Tibial nerve (tissue), 4 donors: Measurements from ENCODE around the gene TAGLN3. TPM values are rescaled to one million over a fixed set of nuclear protein-coding genes. Genes with fewer than 3 reads are reported as not detected.
A peak's percentile ranks its signal among the peaks of the same experiment; 100 is the strongest.

Experiments
- DNase-seq, 2 donors: peaks; one replicate each; pipeline ENCODE4 v3.0.0-alpha.2; 2019; ENCODE audit warnings: low spot score in 2 of 2
- H3K27ac ChIP-seq, 4 donors: fragments of 200-600 bp; sonication (generic) in 3 of 4; one replicate each; pipeline ENCODE4 v1.5.1; 2017 to 2019; ENCODE audit warnings: mild to moderate bottlenecking in 1 of 4
- H3K27me3 ChIP-seq, 2 donors: fragments of 200-600 bp; sonication (generic) in 1 of 2; one replicate each; pipeline versions ENCODE4 v1.5.1 to v1.6.0; 2017 to 2019
- H3K36me3 ChIP-seq, 3 donors: fragments of 200-600 bp; sonication (generic); one replicate each; pipeline ENCODE4 v1.5.1; 2018 to 2019
- H3K4me1 ChIP-seq, 4 donors: fragments of 200-600 bp; sonication (generic) in 3 of 4; one replicate each; pipeline ENCODE4 v1.5.1; 2017 to 2019
- H3K4me3 ChIP-seq, 4 donors: fragments of 200-600 bp; sonication (generic) in 3 of 4; one replicate each; pipeline ENCODE4 v1.5.1; 2017 to 2019; ENCODE audit warnings: mild to moderate bottlenecking in 1 of 4, moderate library complexity in 1 of 4
- H3K9me3 ChIP-seq, 4 donors: fragments of 200-600 bp; sonication (generic) in 3 of 4; one replicate each; pipeline ENCODE4 v1.5.1; 2017 to 2019
- CTCF ChIP-seq, 5 experiments: fragments of 200-600 bp in 3 of 5; fragments of 450-650 bp in 2 of 5; sonication (generic) in 3 of 5; IDR thresholded peaks; one replicate each; pipeline ENCODE4 v1.5.1; 2016 to 2019; ENCODE audit warnings: antibody characterized with exemption in 5 of 5, mild to moderate bottlenecking in 3 of 5, moderate library complexity in 2 of 5
- EP300 ChIP-seq, 2 donors: sonication (generic); formaldehyde crosslinking; IDR thresholded peaks; one replicate each; pipeline ENCODE4 v1.6.1; 2017; ENCODE audit warnings: antibody characterized with exemption in 2 of 2, mild to moderate bottlenecking in 1 of 2
- POLR2A ChIP-seq, 2 donors: fragments of 450-650 bp; IDR thresholded peaks; one replicate each; pipeline ENCODE4 v1.6.1; 2017; ENCODE audit warnings: antibody characterized with exemption in 2 of 2, mild to moderate bottlenecking in 2 of 2, moderate library complexity in 2 of 2
- WGBS, 2 donors: methylation state at CpG; one replicate each; pipeline ENCODE4 v1.1.5; 2018; 5-methylcytosine and 5-hydroxymethylcytosine counted together
- total RNA-seq, 4 donors: library from RNA; depleted of rRNA; stranded (reverse); fragments of >200 nt; gene quantifications; one replicate each; pipeline ENCODE4 v1.1.0, GENCODE V29; 2016

Gene TAGLN3
- total RNA-seq, 4 donors from 2014 or later: 3.1 TPM; not detected in 3

DNA sequence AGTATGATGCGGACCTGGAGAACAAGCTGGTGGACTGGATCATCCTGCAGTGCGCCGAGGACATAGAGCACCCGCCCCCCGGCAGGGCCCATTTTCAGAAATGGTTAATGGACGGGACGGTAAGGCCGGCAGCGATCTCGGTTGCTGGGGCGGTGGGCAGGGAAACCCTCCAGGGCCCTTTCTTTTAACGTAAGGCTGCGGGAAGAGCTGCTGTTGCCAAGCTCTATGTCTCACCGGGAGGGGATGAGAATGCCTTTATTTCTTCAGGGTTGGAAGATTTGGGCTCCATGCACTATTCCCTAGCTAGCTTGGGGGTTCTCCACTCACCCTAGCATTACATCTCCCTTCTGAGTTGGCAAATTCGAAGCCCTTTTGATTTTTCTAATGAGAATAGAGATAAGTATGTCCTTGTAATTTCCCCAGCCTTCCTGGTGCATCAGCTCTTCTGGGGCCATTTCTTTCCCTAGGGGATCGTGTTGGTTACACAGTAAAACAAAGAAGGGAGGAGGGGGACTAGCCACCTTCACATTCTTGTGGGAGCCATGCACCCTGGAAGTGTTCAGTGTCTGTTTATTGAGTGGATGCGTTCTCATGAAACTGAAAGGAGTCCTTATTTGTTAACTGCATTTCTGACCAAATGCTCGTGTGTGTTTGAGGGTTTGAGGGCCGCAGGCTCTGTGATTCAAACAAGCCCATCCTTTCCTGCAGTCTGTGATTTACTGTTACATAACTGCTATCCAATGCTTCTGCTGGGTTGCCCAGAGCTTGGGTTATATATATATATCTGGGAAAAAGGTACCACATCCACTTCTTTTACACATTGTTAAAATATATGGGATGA is 982 bp downstream of the TAGLN3 start:
- Histone ChIP-seq H3K27ac (no peak overlapping the region), H3K27me3 (peaks cover 0 to 10% of the 10 kb centered on the region in 2 donors), H3K4me1 (peaks cover 0 to 18% (median 3%) of the 10 kb centered on the region in 4 donors), H3K4me3 (peak overlapping the region; percentile 10 to 44 (median 32)), H3K36me3 (no peaks in the 10 kb centered on the region), H3K9me3 (no peaks in the 10 kb centered on the region)
- no peak for DNase-seq
- 29 to 30% methylated on average over 19 of the region's 19 CpGs for WGBS, 2 donors
- TF ChIP-seq CTCF (IDR thresholded peaks at IDR 0.05) (no peak), POLR2A (IDR thresholded peaks at IDR 0.05) (no peak), EP300 (IDR thresholded peaks at IDR 0.05) (no peak)

- no peaks in the 10 kb centered on the region for H3K9me3 ChIP-seq
- WGBS, 2 donors: 96 to 97% methylated on average over 5 of the region's 5 CpGs
- TF ChIP-seq EP300 (IDR thresholded peaks at IDR 0.05): no peak
- no peak for TF ChIP-seq POLR2A (IDR thresholded peaks at IDR 0.05)
- TF ChIP-seq CTCF (IDR thresholded peaks at IDR 0.05): no peak
- no peaks in the 10 kb centered on the region for H3K36me3 ChIP-seq
- no peak overlapping the region for H3K4me3 ChIP-seq
- H3K27me3 ChIP-seq: peaks cover 0 to 10% of the 10 kb centered on the region in 2 donors
- DNase-seq: no peak
- no peak overlapping the region for H3K27ac ChIP-seq
- H3K4me1 ChIP-seq: peaks cover 0 to 18% (median 3%) of the 10 kb centered on the region in 4 donors
Measured at GRCh38 chr3:112000367-112000771, 1.6 kb downstream of the TAGLN3 start.

DNA sequence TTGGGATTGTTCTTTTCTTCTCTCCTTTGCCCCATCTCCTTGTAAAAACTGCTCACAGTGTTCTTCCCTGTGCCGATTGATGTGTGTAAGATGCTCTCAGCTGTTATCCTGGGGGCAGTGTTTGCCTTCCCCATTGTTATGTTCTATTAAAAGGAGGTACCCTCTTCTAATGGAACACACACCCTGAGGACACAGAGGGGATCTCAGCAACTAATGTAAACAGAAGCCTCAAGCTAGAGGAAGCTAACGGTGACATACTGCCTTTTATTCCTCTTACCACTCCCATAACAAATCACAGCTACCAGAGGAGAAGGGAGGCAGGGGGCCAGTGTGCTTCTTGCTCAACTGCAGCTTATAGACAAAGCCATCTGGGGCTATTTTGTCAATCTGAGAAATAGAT is 2.2 kb downstream of the TAGLN3 start:
- TF ChIP-seq POLR2A (IDR thresholded peaks at IDR 0.05) (no peak), EP300 (IDR thresholded peaks at IDR 0.05) (no peak), CTCF (IDR thresholded peaks at IDR 0.05) (no peak)
- Histone ChIP-seq H3K9me3 (no peaks in the 10 kb centered on the region), H3K36me3 (no peaks in the 10 kb centered on the region), H3K4me1 (peaks cover 0 to 18% (median 3%) of the 10 kb centered on the region in 4 donors), H3K4me3 (no peak overlapping the region), H3K27me3 (peaks cover 0 to 10% of the 10 kb centered on the region in 2 donors), H3K27ac (no peak overlapping the region)
- no peak for DNase-seq
- 80 to 84% methylated on average over 2 of the region's 2 CpGs for WGBS, 2 donors

DNA sequence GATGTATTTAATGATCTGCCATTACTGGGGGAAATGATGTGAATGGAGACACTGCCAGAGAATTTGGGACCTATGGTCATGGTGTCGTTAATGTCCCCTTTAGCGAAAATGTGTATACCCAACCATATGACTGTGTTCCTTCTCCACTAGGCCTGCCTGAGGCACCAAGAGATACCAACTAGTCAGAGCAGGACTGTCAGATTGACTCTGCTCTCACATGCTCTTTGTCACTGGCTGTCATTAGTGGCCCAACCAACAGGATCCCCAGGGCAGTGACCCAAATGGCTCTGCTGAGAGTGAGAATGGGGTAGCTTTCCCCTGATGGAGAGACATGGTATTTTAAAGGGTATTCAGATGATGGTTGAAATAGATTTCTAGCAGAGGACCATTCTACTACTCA is 2.8 kb downstream of the TAGLN3 start:
- Histone ChIP-seq H3K27me3 (peaks cover 0 to 10% of the 10 kb centered on the region in 2 donors), H3K36me3 (no peaks in the 10 kb centered on the region), H3K9me3 (no peaks in the 10 kb centered on the region), H3K4me1 (peaks cover 0 to 18% (median 3%) of the 10 kb centered on the region in 4 donors), H3K4me3 (no peak overlapping the region), H3K27ac (no peak overlapping the region)
- 79 to 94% methylated on average over 2 of the region's 2 CpGs for WGBS, 2 donors
- no peak for TF ChIP-seq CTCF (IDR thresholded peaks at IDR 0.05)
- no peak for TF ChIP-seq POLR2A (IDR thresholded peaks at IDR 0.05)
- no peak for TF ChIP-seq EP300 (IDR thresholded peaks at IDR 0.05)
- no peak for DNase-seq
